HCT116 (cell line): ENCODE data around the gene NAXE. TPM values are rescaled to one million over a fixed set of nuclear protein-coding genes. Genes with fewer than 3 reads are reported as not detected.
"Not testable (repeated sequence)": the region's sequence is repeated elsewhere in the genome, so short reads cannot be mapped to it uniquely, and the experiment has no call there.

Experiments used
- ATAC-seq: fragments of 200-7000 bp; cut with Tn5 transposase; 2 replicates; pipeline ENCODE4 v1.9.1; 2020; ENCODE audit warnings: mild to moderate bottlenecking, moderate library complexity
- BruUV-seq: library from RNA; stranded (reverse); fragments of 400-500 nt; replicated peaks from 2 replicates; lab custom pipeline; 2021; lab: Mats Ljungman, UMichigan
- CTCF ChIA-PET: fragments of 300-600 bp; sonication (Branson Sonifier 250); formaldehyde crosslinking; loops from one replicate; lab custom pipeline; 2021; ENCODE audit warnings: antibody characterized with exemption; lab: Charles Lee
- POLR2A ChIA-PET: fragments of 300-600, 350-600 bp; sonication (Branson Sonifier 250); formaldehyde crosslinking; loops from one replicate; lab custom pipeline; 2021; ENCODE audit warnings: antibody characterized with exemption; lab: Charles Lee
- RAD21 ChIA-PET, 2 experiments: fragments of 300-600 bp; sonication (Branson Sonifier 250); formaldehyde crosslinking; loops; one replicate each; lab custom pipeline; 2023; ENCODE audit warnings: low total read pairs in 2 of 2; ENCODE audit not compliant: uncharacterized antibody in 2 of 2, unreplicated experiment in 2 of 2, low non-redundant PET in 1 of 2; lab: Charles Lee
- DNase-seq: peaks from one replicate; pipeline ENCODE4 v3.0.0-alpha.2; 2010; ENCODE audit warnings: low read depth, low spot score
- H2AFZ ChIP-seq: fragments of 200-600 bp; shearing (Covaris generic), sonication (generic); 2 replicates; pipeline ENCODE4 v1.6.1; 2017; ENCODE audit warnings: low read depth, mixed run types, mixed read lengths, antibody characterized with exemption, low read length; ENCODE audit not compliant: poor library complexity, severe bottlenecking
- H3K27ac ChIP-seq: 2 replicates; pipeline ENCODE4 v1.5.1; 2012; ENCODE audit warnings: low read depth, low read length
- H3K27me3 ChIP-seq: fragments of 200-600 bp; sonication (generic); 2 replicates; pipeline ENCODE4 v1.6.1; 2016; ENCODE audit warnings: mixed run types, low read length, mixed read lengths; ENCODE audit not compliant: insufficient read depth
- H3K36me3 ChIP-seq, 2 experiments: fragments of 200-500 bp in 1 of 2; fragments of 200-600 bp in 1 of 2; sonication (Bioruptor generic) in 1 of 2; sonication (generic) in 1 of 2; 2 replicates each; pipeline versions ENCODE4 v1.5.1 to v1.6.1; 2014 to 2016; ENCODE audit warnings: low read length in 2 of 2, inconsistent platforms in 1 of 2, mixed read lengths in 1 of 2, mixed run types in 1 of 2; ENCODE audit not compliant: insufficient read depth in 2 of 2, control insufficient read depth in 1 of 2
- H3K4me1 ChIP-seq, 2 experiments: fragments of 200-600 bp in 1 of 2; sonication (generic) in 1 of 2; 2 replicates each; pipeline versions ENCODE4 v1.5.1 to v1.6.1; 2012 to 2017; ENCODE audit warnings: low read length in 2 of 2, inconsistent platforms in 1 of 2, mild to moderate bottlenecking in 1 of 2, mixed read lengths in 1 of 2, mixed run types in 1 of 2, moderate library complexity in 1 of 2; ENCODE audit not compliant: insufficient read depth in 2 of 2, control insufficient read depth in 1 of 2
- H3K4me2 ChIP-seq: fragments of 200-600 bp; sonication (generic); 2 replicates; pipeline ENCODE4 v1.6.1; 2017; ENCODE audit warnings: mixed run types, low read length, mixed read lengths
- H3K4me3 ChIP-seq, 2 experiments: fragments of 200-600 bp in 1 of 2; sonication (generic) in 1 of 2; replicated peaks in 1 of 2; 2 replicates each; pipeline ENCODE4 v1.5.1; 2011 to 2016; ENCODE audit warnings: low read length in 2 of 2, control low read depth in 1 of 2, low read depth in 1 of 2, mild to moderate bottlenecking in 1 of 2, mixed read lengths in 1 of 2, mixed run types in 1 of 2
- H3K79me2 ChIP-seq: fragments of 200-600 bp; sonication (generic); 2 replicates; pipeline ENCODE4 v1.6.1; 2017; ENCODE audit warnings: mild to moderate bottlenecking, mixed run types, low read length, moderate library complexity, mixed read lengths; ENCODE audit not compliant: insufficient read depth
- H3K9ac ChIP-seq: fragments of 200-600 bp; sonication (generic); 2 replicates; pipeline ENCODE4 v1.6.1; 2016; ENCODE audit warnings: low read length, mixed read lengths
- H3K9me2 ChIP-seq: fragments of 200-600 bp; sonication (generic), shearing (Covaris generic); 2 replicates; pipeline ENCODE4 v1.6.1; 2017; ENCODE audit warnings: mixed run types, mild to moderate bottlenecking, moderate library complexity; ENCODE audit not compliant: insufficient read depth
- H3K9me3 ChIP-seq, 2 experiments: fragments of 200-500 bp in 1 of 2; fragments of 200-600 bp in 1 of 2; sonication (Bioruptor generic) in 1 of 2; sonication (generic) in 1 of 2; 2 replicates each; pipeline ENCODE4 v1.6.1; 2014 to 2017; ENCODE audit warnings: low read length in 2 of 2, mixed read lengths in 2 of 2, inconsistent platforms in 1 of 2, low read depth in 1 of 2, mild to moderate bottlenecking in 1 of 2, mixed run types in 1 of 2, moderate library complexity in 1 of 2; ENCODE audit not compliant: control insufficient read depth in 1 of 2, insufficient read depth in 1 of 2
- H4K20me1 ChIP-seq: fragments of 200-600 bp; sonication (generic), shearing (Covaris generic); 2 replicates; pipeline ENCODE4 v1.6.1; 2017; ENCODE audit warnings: mixed run types, mild to moderate bottlenecking, moderate library complexity; ENCODE audit not compliant: insufficient read depth
- CTCF ChIP-seq, 3 experiments: fragments of 200-600 bp in 1 of 3; sonication (generic) in 1 of 3; IDR thresholded peaks in 2 of 3; conservative IDR thresholded peaks in 1 of 3; 2 replicates each; pipeline ENCODE4 v1.5.1; 2012 to 2017; ENCODE audit warnings: low read depth in 2 of 3, low read length in 2 of 3, antibody characterized with exemption in 1 of 3, borderline replicate concordance in 1 of 3, control low read depth in 1 of 3, mild to moderate bottlenecking in 1 of 3, mixed read lengths in 1 of 3, mixed run types in 1 of 3, moderate library complexity in 1 of 3; ENCODE audit not compliant: insufficient read depth in 1 of 3
- EZH2phosphoT487 ChIP-seq: fragments of 200-600 bp; IDR thresholded peaks from 2 replicates; pipeline ENCODE4 v1.6.1; 2018; ENCODE audit warnings: antibody characterized with exemption, borderline replicate concordance
- RAD21 ChIP-seq: IDR thresholded peaks from 2 replicates; pipeline ENCODE4 v1.6.1; 2012; ENCODE audit warnings: low read depth, mild to moderate bottlenecking
- SP1 ChIP-seq: IDR thresholded peaks from 2 replicates; pipeline ENCODE4 v1.6.1; 2012; ENCODE audit warnings: low read depth
- intact Hi-C: fragments of 100-400 bp; cut with micrococcal nuclease; formaldehyde crosslinking; loops from 2 replicates; pipeline ENCODE4 v1.10.0; 2022
- total RNA-seq: library from RNA; stranded (reverse); gene quantifications from one replicate; pipeline ENCODE4 v1.2.1, GENCODE V29; 2021; ENCODE audit not compliant: unreplicated experiment

The NAXE gene
- total RNA-seq, 1 experiment from 2014 or later: 139 TPM

- peak overlapping the region; percentile 21; the same call in 1 of the 2 replicates for H3K4me2 ChIP-seq
- H3K36me3 ChIP-seq: no peaks in the 10 kb centered on the region
- H3K79me2 ChIP-seq: no peaks in the 10 kb centered on the region
- no peak overlapping the region for H3K27ac ChIP-seq
- no peak for DNase-seq
- no peak overlapping the region for H3K4me3 ChIP-seq
- H3K4me1 ChIP-seq: peaks cover 0 to 16% of the 10 kb centered on the region in 2 experiments; a peak in 2 of 4 replicates
- ChIA-PET CTCF (interaction anchor here (0.5 to 1.8 kb wide), 11 partner anchors 8 to 223 kb away, joined by 3 to 19 read pairs (median 4); partner anchors contain the start of genes MEF2D and NAXE), RAD21 (interaction anchor here in 1 of 2 experiments (1.0 kb wide), 1 partner anchor 152 kb away, joined by 5 read pairs; no protein-coding TSS in a partner anchor), POLR2A (interaction anchor here (1.0 to 1.1 kb wide), 2 partner anchors 52 to 152 kb away, joined by 3 to 4 read pairs; no protein-coding TSS in a partner anchor)
- ATAC-seq: peak; percentile 77
- no TSS peak for BruUV-seq
- intact Hi-C loops: loop anchor here (1.0 to 2.0 kb wide), 4 partner anchors 25 to 226 kb away; no protein-coding TSS in a partner anchor
- no peak overlapping the region for H2AFZ ChIP-seq
- no peaks in the 10 kb centered on the region for H3K9me2 ChIP-seq
- no peaks in the 10 kb centered on the region for H3K9me3 ChIP-seq
- no peaks in the 10 kb centered on the region for H3K27me3 ChIP-seq
- TF ChIP-seq EZH2phosphoT487 (no peak), SP1 (no peak), RAD21 (peak; percentile 81), CTCF (IDR thresholded peaks at IDR 0.05 in 2 of 3, conservative IDR thresholded peaks at IDR 0.05 in 1 of 3; ENCODE audit: borderline replicate concordance in 1 of 3, insufficient read depth in 1 of 3, low read depth in 2 of 3, low read length in 2 of 3) (peak; percentile 68 to 81 (median 77))
- no peak overlapping the region for H3K9ac ChIP-seq
- H4K20me1 ChIP-seq: no peaks in the 10 kb centered on the region
Measured at GRCh38 chr1:156608981-156609380, 17.4 kb downstream of the NAXE start.

GRCh38 chr1:156610072-156610471, 18.5 kb downstream of the NAXE start:
- RAD21 ChIA-PET, DNase-seq, H3K79me2 ChIP-seq, H4K20me1 ChIP-seq, BruUV-seq, H3K36me3 ChIP-seq, H3K27ac ChIP-seq, ATAC-seq, H3K9ac ChIP-seq, H2AFZ ChIP-seq, H3K4me2 ChIP-seq, H3K9me3 ChIP-seq, intact Hi-C loops, POLR2A ChIA-PET, H3K9me2 ChIP-seq, H3K27me3 ChIP-seq, H3K4me3 ChIP-seq: not testable (repeated sequence)
- CTCF ChIA-PET: interaction anchor here (1.5 kb wide), 1 partner anchor 18 kb away, joined by 4 read pairs; no protein-coding TSS in a partner anchor
- peaks cover 0 to 16% of the 10 kb centered on the region in 2 experiments; a peak in 2 of 4 replicates for H3K4me1 ChIP-seq
